GM15510 (cell line): Measurements from ENCODE around the gene DAPK2.

ENCODE experiments used
- POLR2A ChIP-seq: IDR thresholded peaks from 3 replicates; pipeline ENCODE4 v1.6.1; 2011; ENCODE audit warnings: borderline replicate concordance; ENCODE audit not compliant: insufficient read length; ENCODE audit errors: extremely low read depth

DAPK2 gene

GRCh38 chr15:63895787-63896218 is 150.5 kb downstream of the DAPK2 start:
- TF ChIP-seq POLR2A: no peak

- no peak for TF ChIP-seq POLR2A
Measured at GRCh38 chr15:63895194-63895593, 151.1 kb downstream of the DAPK2 start.

DNA sequence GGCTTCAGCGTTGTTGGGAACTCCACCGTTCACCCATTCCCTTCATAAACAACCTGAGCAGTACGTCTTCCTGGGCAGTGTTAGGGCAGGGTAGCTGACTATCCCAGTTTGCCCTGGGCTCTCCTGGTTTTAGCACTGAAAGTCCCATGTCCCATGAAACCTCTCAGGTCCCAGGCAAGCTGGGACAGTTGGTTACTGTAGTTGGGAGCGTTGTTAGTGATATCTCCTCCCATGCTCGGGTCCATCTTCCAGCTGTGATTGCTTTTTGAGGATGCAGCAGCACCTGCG is 151.7 kb downstream of the DAPK2 start:
- TF ChIP-seq POLR2A: no peak

DNA sequence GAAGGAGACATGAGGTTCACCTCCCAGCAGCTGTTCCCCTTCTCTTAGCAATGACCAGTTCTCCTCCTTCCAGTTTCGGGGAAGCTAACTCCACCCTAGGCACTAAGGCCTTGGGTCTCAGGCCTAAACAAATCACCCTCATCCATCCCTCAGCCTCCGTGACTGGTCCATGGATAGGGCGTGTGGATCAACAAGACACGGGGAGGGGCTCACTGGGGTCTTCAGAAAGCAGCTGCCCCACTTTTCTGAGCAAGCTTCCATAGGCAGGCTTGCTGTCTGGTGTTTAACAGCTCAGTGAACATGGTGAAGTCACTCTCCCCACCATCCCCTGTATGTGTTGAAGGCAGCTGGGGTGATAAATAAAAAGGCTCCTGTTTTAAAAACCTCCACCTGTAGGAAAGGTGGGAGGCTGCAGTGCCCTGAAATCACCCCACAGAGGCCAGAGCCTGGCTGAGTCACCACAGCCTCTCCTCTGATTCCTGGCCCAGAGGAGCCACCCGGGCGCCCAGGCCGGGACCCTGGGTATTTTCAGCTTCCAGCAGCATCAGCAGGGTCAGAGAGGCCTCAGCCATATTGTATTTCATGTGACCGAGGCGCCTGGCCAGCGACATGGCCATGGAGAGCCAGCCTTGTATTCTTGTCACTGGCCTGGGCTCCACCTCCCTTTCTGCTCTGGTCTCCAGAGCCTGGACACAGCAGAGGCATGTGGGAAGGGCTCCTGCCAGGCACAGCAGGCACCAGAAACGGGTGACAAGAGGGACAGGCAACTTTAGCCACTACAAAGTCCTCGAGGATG is 152.2 kb downstream of the DAPK2 start:
- no peak for TF ChIP-seq POLR2A

DNA sequence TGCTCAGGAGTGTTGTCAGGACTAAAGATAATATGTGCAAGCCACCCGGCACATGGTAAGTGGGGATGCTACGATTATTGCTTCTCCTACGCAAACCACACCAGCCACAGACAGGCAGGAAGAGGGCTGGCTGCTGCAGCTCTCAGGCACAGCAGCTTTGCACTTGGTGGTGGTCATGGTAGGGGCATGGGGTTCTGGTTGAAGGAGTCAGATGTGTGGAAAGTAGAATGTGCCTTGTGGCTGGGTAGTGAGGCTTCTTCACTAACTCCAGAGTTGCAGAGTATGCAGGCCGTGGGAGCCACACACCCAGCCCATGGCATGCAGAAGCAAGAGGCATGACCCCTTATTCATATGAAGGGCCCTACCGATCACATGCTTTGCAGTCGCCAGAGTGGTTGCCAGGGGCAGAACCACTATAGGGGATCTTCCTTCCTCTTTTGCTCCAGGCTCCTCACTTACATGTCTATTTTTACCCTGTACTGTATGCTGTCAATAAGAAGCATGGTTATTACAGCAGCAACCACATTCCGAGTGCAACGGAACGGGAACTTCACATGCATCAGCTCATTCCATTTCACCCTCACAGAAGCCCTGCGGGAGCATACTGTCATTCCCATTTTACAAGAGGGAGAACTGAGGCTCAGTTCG is 153.4 kb downstream of the DAPK2 start:
- TF ChIP-seq POLR2A: no peak

DNA sequence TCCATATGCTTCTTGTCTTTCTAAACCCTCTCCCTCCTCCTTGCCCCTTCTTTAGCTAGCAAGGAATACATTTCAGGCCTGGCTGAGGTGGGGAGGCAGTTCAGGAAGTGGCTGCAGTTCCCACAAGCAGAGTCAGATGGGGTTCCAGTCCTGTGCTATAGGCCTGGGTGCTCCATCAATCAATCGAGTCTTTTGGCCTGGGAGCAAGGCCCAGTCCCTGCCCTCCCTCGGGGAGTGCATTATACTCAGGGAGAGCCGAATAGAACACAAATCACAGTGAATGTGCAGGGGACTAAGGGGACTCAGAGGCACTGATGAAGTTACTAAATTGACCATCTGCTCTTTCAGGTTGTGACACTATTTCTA is 154.5 kb downstream of the DAPK2 start:
- no peak for TF ChIP-seq POLR2A

DNA sequence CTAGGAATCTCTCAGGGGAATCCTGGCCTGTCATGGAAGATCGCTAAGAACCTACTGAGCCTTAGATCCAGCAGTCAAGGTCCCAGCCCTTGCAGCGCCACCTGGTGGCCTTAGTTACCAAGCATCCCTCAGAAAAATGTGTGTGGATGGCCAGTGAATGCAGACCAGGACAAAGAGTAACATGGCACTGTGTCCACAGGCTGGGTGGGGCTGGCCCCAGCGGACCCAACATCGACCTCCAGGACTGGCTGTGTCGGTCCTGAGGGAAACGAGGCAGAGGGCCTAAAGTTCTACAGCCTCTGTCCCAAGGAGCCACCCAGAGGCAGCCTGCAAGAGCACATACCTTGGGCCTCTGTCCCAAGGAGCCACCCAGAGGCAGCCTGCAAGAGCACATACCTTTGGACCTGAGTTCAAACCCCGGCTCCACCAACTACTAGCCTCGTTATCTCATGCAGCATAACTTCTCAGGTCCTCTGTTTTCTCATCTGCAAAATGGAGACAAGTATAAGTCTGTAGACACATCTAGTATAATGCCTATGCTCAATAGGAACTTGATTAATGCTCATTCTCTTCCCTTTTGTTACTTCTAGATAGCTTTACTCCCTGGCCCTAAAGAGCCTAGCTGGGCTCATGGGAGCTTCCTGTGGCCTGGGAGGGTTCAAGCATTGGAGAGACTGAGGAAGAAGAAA is 155.1 kb downstream of the DAPK2 start:
- no peak for TF ChIP-seq POLR2A

GRCh38 chr15:63890617-63891016 is 155.7 kb downstream of the DAPK2 start:
- no peak for TF ChIP-seq POLR2A

DNA sequence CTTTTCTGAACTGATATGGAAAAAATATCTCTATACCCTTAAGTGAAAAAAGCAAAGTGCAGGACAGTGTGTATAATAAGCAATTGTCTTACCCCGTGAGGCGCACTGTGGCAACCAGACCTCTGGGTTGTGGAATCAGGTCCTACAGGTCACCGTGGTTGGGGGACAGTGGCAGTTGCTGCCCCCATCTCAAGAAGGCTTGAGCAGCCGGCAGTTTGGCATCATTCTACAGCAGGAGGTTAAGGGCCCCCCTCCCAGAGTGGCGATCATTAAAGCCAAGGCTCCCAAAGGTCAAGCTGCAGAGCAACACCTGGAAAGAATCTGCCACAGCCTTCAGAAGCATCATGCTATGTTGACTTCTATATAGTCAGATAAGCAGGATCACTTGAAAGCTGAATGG is 156.5 kb downstream of the DAPK2 start:
- no peak for TF ChIP-seq POLR2A

GRCh38 chr15:63888823-63889222 is 157.5 kb downstream of the DAPK2 start:
- no peak for TF ChIP-seq POLR2A

DNA sequence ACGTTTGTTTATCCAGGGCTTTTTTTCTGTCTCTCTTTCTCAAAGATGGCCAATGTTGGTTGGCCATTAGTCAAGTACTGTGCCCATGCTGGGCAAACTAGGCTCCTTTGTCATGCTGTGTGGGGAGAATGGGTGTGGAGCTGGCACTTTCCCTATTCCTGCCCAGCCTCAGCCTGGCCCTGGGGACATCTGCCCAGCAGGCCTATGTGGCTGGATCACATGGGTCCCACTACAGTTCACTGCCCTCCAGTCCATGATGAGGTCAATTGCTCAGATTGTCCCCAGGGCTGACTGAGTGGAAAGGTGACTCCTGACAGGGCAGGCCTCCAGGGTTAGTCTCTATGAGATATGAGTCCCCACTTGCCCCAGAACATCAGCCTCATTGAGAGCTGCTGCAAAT is 158.1 kb downstream of the DAPK2 start:
- no peak for TF ChIP-seq POLR2A

DNA sequence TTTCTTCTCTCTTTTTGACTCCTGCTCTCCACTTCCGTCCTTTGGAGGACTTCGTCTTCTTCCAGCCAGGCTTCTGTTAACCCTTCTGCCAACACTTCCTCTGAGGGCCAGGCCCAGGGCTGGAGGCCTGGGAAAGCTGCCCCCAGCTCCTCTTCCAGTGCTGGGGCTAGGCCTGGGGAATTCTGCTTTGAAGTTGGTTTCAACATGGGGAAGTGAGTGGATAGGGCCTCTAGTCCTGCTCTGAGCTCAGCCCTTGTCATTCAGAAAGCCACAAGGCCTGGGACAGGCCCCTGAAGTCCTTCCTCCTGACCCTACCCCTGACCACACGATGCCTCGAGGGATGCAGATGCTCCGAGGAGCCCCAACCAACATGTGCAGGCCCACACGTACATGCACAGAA is 158.7 kb downstream of the DAPK2 start:
- no peak for TF ChIP-seq POLR2A

- TF ChIP-seq POLR2A: no peak
Measured at GRCh38 chr15:63884953-63885352, 161.3 kb downstream of the DAPK2 start.

DNA sequence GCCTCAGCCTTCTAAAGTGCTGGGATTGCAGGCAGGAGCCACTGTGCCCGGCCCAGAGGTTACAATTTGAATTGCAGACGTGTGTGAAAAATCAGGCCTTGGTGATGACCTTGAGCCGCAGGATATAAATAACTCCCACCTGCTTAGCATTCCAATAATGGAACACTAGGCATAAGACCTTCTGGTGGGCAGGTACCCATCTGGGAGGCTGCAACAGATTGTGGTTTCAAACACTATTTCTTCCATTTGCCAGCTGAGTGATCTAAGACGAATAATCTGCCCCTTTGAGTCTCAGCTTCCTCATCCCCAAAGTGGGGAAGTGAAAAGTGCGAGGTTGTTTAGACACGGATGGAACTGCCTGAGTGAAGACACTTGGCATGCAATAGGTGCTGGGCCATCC is 164.9 kb downstream of the DAPK2 start:
- no peak for TF ChIP-seq POLR2A

- no peak for TF ChIP-seq POLR2A
Measured at GRCh38 chr15:63880744-63881143, 165.5 kb downstream of the DAPK2 start.

GRCh38 chr15:63879995-63880394 is 166.3 kb downstream of the DAPK2 start:
- TF ChIP-seq POLR2A: no peak

GRCh38 chr15:63879211-63879610 is 167.1 kb downstream of the DAPK2 start:
- TF ChIP-seq POLR2A: no peak

- no peak for TF ChIP-seq POLR2A
Measured at GRCh38 chr15:63877713-63878271, 168.5 kb downstream of the DAPK2 start.
